ENCODE results near the gene PCK1. TPM values are rescaled to one million over a fixed set of nuclear protein-coding genes. Genes with fewer than 3 reads are reported as not detected.

The PCK1 gene
- total and polyA plus RNA-seq, 2 of the 13 experiments (the other 11 are each of a cell fraction or from before 2014, with no cell fraction given), result 6.5 to 12.6 TPM

DNA sequence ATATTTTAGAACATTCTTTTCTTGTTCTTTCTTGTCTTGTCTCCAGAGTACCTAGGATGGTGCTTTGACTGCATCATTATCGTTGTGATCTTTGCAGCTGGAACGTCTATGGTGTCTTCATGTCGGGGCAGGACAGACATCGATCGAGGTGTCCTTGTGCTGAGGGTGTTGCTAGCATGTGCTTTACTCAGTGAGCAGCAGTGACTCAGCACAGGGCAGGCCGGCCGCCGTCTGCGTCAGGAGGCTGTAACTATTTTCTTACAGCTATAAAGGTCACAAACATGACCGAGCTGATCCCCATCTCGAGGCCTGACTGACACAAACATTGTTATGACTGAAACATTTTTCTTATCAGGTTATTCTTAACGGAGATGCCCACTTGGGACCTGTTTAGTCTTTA lies 21.0 kb upstream of the PCK1 start (continued):
- TF ChIP-seq ZNF30 (CRISPR knock-in tag; IDR thresholded peaks at IDR 0.05), result peak; percentile 42; the same call in 1 of the 2 replicates
- TF ChIP-seq, protein P1, sequence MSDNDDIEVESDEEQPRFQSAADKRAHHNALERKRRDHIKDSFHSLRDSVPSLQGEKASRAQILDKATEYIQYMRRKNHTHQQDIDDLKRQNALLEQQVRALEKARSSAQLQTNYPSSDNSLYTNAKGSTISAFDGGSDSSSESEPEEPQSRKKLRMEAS (IDR thresholded peaks at IDR 0.05), result peak; percentile 95
- no peak for TF ChIP-seq NR3C1 (CRISPR knock-in tag; IDR thresholded peaks at IDR 0.05)
- TF ChIP-seq, protein P2, sequence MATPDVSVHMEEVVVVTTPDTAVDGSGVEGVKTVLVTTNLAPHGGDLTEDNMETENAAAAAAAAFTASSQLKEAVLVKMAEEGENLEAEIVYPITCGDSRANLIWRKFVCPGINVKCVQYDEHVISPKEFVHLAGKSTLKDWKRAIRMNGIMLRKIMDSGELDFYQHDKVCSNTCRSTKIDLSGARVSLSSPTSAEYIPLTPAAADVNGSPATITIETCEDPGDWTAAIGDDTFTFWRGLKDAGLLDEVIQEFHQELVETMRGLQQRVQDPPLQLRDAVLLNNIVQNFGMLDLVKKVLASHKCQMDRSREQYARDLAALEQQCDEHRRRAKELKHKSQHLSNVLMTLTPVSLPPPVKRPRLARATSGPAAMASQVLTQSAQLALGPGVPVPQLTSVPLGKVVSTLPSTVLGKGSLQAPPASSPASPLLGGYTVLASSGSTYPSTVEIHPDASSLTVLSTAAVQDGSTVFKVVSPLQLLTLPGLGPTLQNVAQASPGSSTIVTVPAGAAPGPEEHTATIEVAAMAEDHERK (CRISPR knock-in tag; IDR thresholded peaks at IDR 0.05; ENCODE audit: low read depth), result no peak
- no peak for TF ChIP-seq ZNF44 (CRISPR knock-in tag; IDR thresholded peaks at IDR 0.05)
- TF ChIP-seq, protein P3, sequence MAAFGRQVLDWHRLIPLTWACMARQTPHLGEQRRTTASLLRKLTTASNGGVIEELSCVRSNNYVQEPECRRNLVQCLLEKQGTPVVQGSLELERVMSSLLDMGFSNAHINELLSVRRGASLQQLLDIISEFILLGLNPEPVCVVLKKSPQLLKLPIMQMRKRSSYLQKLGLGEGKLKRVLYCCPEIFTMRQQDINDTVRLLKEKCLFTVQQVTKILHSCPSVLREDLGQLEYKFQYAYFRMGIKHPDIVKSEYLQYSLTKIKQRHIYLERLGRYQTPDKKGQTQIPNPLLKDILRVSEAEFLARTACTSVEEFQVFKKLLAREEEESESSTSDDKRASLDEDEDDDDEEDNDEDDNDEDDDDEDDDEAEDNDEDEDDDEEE (CRISPR knock-in tag; IDR thresholded peaks at IDR 0.05), result 0 out of 2 replicates have a peak, but pooled peaks have one; percentile 25
- TF ChIP-seq ERF (CRISPR knock-in tag; IDR thresholded peaks at IDR 0.05), result peak; percentile 24; the same call in 1 of the 2 replicates
- no peak for TF ChIP-seq FOXK2 (IDR thresholded peaks at IDR 0.05)
- TF ChIP-seq, protein P4, sequence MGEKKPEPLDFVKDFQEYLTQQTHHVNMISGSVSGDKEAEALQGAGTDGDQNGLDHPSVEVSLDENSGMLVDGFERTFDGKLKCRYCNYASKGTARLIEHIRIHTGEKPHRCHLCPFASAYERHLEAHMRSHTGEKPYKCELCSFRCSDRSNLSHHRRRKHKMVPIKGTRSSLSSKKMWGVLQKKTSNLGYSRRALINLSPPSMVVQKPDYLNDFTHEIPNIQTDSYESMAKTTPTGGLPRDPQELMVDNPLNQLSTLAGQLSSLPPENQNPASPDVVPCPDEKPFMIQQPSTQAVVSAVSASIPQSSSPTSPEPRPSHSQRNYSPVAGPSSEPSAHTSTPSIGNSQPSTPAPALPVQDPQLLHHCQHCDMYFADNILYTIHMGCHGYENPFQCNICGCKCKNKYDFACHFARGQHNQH (CRISPR knock-in tag; IDR thresholded peaks at IDR 0.05), result peak; percentile 63; the same call in 1 of the 2 replicates
- peak; percentile 72 for TF ChIP-seq RARA (CRISPR knock-in tag; IDR thresholded peaks at IDR 0.05)
- TF ChIP-seq ZNF563 (CRISPR knock-in tag; IDR thresholded peaks at IDR 0.05), result peak; percentile 84
- TF ChIP-seq ZNF256 (CRISPR knock-in tag; conservative IDR thresholded peaks at IDR 0.05), result no peak
- TF ChIP-seq ZNF670 (CRISPR knock-in tag; IDR thresholded peaks at IDR 0.05; ENCODE audit: borderline replicate concordance), result peak; percentile 78; the same call in 1 of the 2 replicates
- TF ChIP-seq HES4 (CRISPR knock-in tag; IDR thresholded peaks at IDR 0.05; ENCODE audit: borderline replicate concordance), result peak; percentile 39; the same call in 1 of the 2 replicates
- 0 out of 2 replicates have a peak, but pooled peaks have one; percentile 30 for TF ChIP-seq CAMTA2 (CRISPR knock-in tag; IDR thresholded peaks at IDR 0.05; ENCODE audit: borderline replicate concordance)
- TF ChIP-seq SMAD9 (CRISPR knock-in tag; IDR thresholded peaks at IDR 0.05), result no peak
- TF ChIP-seq, protein P5, sequence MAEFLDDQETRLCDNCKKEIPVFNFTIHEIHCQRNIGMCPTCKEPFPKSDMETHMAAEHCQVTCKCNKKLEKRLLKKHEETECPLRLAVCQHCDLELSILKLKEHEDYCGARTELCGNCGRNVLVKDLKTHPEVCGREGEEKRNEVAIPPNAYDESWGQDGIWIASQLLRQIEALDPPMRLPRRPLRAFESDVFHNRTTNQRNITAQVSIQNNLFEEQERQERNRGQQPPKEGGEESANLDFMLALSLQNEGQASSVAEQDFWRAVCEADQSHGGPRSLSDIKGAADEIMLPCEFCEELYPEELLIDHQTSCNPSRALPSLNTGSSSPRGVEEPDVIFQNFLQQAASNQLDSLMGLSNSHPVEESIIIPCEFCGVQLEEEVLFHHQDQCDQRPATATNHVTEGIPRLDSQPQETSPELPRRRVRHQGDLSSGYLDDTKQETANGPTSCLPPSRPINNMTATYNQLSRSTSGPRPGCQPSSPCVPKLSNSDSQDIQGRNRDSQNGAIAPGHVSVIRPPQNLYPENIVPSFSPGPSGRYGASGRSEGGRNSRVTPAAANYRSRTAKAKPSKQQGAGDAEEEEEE (CRISPR knock-in tag; IDR thresholded peaks at IDR 0.05; ENCODE audit: borderline replicate concordance), result 0 out of 2 replicates have a peak, but pooled peaks have one; percentile 38
- TF ChIP-seq YEATS4 (CRISPR knock-in tag; IDR thresholded peaks at IDR 0.05; ENCODE audit: borderline replicate concordance), result no peak
- peak; percentile 96 for TF ChIP-seq RNF2 (conservative IDR thresholded peaks at IDR 0.05; ENCODE audit: low read depth)
- TF ChIP-seq NR2F6 (IDR thresholded peaks at IDR 0.05), result no peak
- TF ChIP-seq NR2F6 (CRISPR knock-in tag; IDR thresholded peaks at IDR 0.05), result no peak
- no peak for TF ChIP-seq SP1 (IDR thresholded peaks at IDR 0.05)
- TF ChIP-seq SP1 (CRISPR knock-in tag; IDR thresholded peaks at IDR 0.05), result no peak
- TF ChIP-seq, protein P6, sequence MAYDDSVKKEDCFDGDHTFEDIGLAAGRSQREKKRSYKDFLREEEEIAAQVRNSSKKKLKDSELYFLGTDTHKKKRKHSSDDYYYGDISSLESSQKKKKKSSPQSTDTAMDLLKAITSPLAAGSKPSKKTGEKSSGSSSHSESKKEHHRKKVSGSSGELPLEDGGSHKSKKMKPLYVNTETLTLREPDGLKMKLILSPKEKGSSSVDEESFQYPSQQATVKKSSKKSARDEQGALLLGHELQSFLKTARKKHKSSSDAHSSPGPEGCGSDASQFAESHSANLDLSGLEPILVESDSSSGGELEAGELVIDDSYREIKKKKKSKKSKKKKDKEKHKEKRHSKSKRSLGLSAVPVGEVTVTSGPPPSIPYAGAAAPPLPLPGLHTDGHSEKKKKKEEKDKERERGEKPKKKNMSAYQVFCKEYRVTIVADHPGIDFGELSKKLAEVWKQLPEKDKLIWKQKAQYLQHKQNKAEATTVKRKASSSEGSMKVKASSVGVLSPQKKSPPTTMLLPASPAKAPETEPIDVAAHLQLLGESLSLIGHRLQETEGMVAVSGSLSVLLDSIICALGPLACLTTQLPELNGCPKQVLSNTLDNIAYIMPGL (CRISPR knock-in tag; IDR thresholded peaks at IDR 0.05; ENCODE audit: borderline replicate concordance in 1 of 2, low read depth in 1 of 2), result 0 out of 4 replicates have a peak, but pooled peaks of 1 of the 2 experiments have one; percentile 39
